Ovary (tissue), 3 donors: ENCODE results near the gene SIX1.

Experiments used
- CTCF ChIP-seq, 3 donors: fragments of 450-650 bp in 2 of 3; fragments of 200-600 bp in 1 of 3; IDR thresholded peaks; one replicate each; pipeline versions ENCODE4 v1.5.1 to v1.8.0; 2016 to 2022; ENCODE audit warnings: antibody characterized with exemption in 3 of 3, mild to moderate bottlenecking in 1 of 3
- EP300 ChIP-seq: sonication (generic); formaldehyde crosslinking; IDR thresholded peaks from one replicate; pipeline ENCODE4 v1.6.1; 2017; ENCODE audit warnings: antibody characterized with exemption
- POLR2A ChIP-seq: fragments of 450-650 bp; IDR thresholded peaks from one replicate; pipeline ENCODE4 v1.6.1; 2017; ENCODE audit warnings: antibody characterized with exemption, mild to moderate bottlenecking, moderate library complexity
- donor health status: DM: no; HTN: no; CAD: no.

DNA sequence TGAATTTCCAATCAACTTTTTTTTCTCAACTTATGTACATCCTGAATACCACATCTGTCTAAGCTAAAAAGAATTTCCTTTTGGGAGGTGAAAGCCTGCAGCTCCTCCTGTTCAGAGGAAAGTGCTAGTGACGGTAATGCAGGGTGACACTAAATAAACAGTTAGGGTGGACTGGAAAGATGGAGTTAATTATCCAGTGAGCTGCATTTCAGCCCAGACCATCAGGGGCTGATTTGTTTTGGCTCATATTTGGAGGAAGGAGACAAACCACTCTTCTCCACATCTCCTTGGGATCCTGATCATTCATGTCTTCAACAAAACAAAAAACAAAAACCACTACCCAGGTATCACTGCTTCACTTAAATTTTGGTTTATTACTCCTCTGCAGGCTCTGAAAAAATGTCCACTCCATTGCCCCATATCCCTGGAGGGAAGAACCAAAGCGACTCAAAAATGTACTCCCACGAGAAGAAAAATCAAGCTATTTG, 5.1 kb upstream of the SIX1 start:
- no peak for TF ChIP-seq POLR2A
- TF ChIP-seq CTCF (IDR thresholded peaks at IDR 0.05) = no peak
- TF ChIP-seq EP300 = no peak
